GF-D8 (cell line): ENCODE measurements around the gene WNT10A.
"Not testable (repeated sequence)": the region's sequence is repeated elsewhere in the genome, so short reads cannot be mapped to it uniquely, and the experiment has no call there.

ENCODE experiments used
- DNase-seq: peaks from one replicate; lab custom pipeline; 2025; lab: John Stamatoyannopoulos, UW

The WNT10A gene

GRCh38 chr2:218880102-218880858 is at the start of gene WNT10A:
WNT10A (plus strand) TSS chr2:218880852; CDS start chr2:218880996, 144 bp downstream.
- DNase-seq: no peak

- no peak for DNase-seq
Observed at GRCh38 chr2:218831378-218831990, 49.2 kb upstream of the WNT10A start, which contains the start of gene PRKAG3. PRKAG3 (minus strand) TSS chr2:218831803.

GRCh38 chr2:218832081-218832480 is 48.6 kb upstream of the WNT10A start:
- DNase-seq: no peak

GRCh38 chr2:218832520-218832919 is 48.1 kb upstream of the WNT10A start:
- no peak for DNase-seq

- no peak for DNase-seq
Observed at GRCh38 chr2:218833023-218833609, 47.5 kb upstream of the WNT10A start.

GRCh38 chr2:218834685-218835084 is 46.0 kb upstream of the WNT10A start:
- no peak for DNase-seq

- no peak for DNase-seq
Observed at GRCh38 chr2:218837495-218837894, 43.2 kb upstream of the WNT10A start.

- peak; percentile 54 for DNase-seq
Observed at GRCh38 chr2:218839430-218839829, 41.2 kb upstream of the WNT10A start.

- DNase-seq: no peak
Observed at GRCh38 chr2:218839888-218840287, 40.8 kb upstream of the WNT10A start.

GRCh38 chr2:218844334-218844733 is 36.3 kb upstream of the WNT10A start:
- DNase-seq: not testable (repeated sequence)

GRCh38 chr2:218846963-218847362 is 33.7 kb upstream of the WNT10A start:
- not testable (repeated sequence) for DNase-seq

GRCh38 chr2:218849721-218850120 is 30.9 kb upstream of the WNT10A start:
- DNase-seq: no peak

- no peak for DNase-seq
Observed at GRCh38 chr2:218850796-218851195, 29.9 kb upstream of the WNT10A start.

GRCh38 chr2:218851286-218851685 is 29.4 kb upstream of the WNT10A start:
- no peak for DNase-seq

- DNase-seq: no peak
Observed at GRCh38 chr2:218852911-218853667, 27.6 kb upstream of the WNT10A start.

GRCh38 chr2:218853766-218854165 is 26.9 kb upstream of the WNT10A start:
- no peak for DNase-seq

GRCh38 chr2:218854860-218855259 is 25.8 kb upstream of the WNT10A start:
- no peak for DNase-seq

GRCh38 chr2:218855305-218856166 is 25.1 kb upstream of the WNT10A start:
- no peak for DNase-seq

- DNase-seq: peak; percentile 12
Observed at GRCh38 chr2:218856167-218856895, 24.3 kb upstream of the WNT10A start.

- DNase-seq: no peak
Observed at GRCh38 chr2:218856896-218857243, 23.8 kb upstream of the WNT10A start.
